NK-92 treated with Interleukin-12 subunit alpha and Interleukin-12 subunit beta, amount 100 ng/mL, for 24 hours (cell line): Measurements from ENCODE around the gene FGR.
A peak's percentile ranks its signal among the peaks of the same experiment; 100 is the strongest.
"Not testable (repeated sequence)": the region's sequence is repeated elsewhere in the genome, so short reads cannot be mapped to it uniquely, and the experiment has no call there.

Experiments used
- DNase-seq: peaks from one replicate; lab custom pipeline; 2025; lab: John Stamatoyannopoulos, UW

The FGR gene

DNA sequence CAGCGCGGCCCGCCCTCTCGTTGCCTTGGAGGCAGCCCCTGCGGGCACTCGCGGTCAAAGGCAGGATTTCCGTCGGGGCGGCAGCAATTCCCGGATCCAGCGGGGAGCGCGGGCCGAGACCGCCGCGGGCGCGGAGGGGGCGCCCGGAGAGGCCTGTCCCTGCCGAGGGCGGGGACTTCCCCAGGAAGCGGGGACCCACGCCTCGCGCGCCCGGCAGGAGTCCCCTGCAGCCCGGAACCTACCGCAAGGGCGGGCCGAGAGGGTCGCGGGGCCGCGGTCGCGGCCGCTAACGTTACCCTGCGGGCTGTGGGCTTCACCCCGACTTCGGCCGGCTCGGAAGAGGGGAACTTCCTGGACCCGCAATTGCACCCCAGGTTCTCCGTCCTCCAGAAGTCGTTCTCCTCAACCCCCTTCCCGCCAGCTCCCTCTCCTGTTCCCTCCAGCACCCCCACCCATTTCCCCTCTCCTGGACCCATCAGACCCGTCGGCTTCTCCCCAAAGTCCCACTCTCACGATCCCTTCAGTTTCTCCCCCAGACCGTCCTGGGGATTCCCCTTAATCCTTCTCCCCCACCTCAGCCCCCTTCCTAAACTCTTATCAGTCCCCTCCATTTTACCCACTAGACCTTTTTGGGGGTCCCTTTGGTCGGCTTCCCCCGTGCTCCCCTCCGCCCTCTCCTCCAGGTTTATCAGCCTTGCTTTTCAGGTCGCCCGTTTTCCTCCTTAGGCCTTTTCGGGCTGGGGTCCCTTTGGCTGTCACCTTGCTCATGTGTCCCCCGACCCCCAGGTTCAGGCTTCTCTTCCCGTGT is 604 bp downstream of the FGR start:
- peak; percentile 49 for DNase-seq

DNA sequence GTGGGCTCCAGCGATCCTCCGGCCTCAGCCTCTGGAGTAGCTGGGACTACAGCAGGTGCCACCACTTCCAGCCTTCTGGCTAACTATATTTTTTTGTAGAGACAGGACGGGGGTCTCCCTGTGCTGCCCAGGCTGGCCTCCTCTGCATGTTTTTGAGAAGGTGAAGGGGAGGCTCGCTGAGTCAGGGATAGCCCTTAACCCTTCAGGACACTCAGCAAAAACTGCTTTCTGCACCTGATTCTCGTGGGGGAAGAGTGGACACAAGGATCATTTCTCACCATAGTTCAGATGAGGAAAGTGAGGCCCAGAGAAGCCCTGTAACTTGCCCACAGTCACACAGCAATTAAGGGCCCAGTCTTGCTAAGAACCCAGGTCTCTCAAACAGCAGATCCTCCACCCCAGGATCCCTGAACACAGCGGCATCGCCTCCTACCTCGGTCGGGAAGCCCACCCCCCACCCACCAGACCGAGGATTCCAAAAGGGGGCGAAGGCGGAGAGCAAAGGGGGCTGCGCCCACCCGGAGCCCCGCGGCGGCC is 1.3 kb downstream of the FGR start:
- no peak for DNase-seq

- DNase-seq = peak; percentile 65
Observed at GRCh38 chr1:27633298-27633610, 1.7 kb downstream of the FGR start.

DNA sequence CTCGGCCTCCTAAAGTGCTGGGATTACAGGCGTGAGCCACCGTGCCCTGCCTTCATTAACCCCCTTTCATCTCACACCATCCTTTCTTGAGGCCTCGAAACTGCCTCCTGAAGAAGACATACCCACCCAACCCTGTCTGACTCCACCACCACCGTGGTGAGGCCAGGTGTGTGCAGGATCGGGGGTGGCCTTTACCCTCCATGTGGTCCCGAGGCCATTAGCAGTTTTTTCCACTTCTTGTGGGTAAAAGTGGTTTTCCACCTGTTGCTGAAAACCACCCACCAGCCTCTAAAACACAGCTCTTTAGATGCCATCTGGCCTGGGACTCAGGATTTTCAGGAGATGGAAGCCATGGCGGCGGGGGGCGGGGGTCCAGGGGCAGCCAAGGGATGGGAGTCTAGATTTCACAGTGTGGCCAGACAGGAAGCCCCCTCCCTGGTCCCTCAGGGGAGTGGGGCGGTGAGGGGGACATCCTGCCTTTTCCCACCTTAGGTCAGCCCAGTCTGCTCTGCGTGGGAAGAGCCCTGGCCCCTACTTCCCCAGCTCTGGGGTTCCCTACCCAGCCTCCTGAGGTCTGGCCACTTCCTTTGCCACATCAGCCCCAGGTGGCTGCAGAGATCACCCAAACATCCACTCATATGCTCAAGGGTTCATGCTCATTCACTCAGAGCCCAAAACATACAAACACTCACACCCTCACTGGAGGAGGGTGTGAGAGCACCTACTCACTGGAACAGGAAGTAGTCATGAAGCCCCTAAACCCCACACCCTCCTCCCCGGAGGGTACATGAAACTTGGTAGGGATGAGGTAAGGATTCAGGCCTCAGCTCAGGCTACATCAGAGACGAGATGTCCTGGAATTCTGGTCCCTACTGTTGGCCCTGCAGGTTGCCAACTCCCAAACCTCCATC is 2.3 kb downstream of the FGR start:
- DNase-seq = peak; percentile 76

GRCh38 chr1:27630859-27631491 is 4.0 kb downstream of the FGR start:
- no peak for DNase-seq

DNA sequence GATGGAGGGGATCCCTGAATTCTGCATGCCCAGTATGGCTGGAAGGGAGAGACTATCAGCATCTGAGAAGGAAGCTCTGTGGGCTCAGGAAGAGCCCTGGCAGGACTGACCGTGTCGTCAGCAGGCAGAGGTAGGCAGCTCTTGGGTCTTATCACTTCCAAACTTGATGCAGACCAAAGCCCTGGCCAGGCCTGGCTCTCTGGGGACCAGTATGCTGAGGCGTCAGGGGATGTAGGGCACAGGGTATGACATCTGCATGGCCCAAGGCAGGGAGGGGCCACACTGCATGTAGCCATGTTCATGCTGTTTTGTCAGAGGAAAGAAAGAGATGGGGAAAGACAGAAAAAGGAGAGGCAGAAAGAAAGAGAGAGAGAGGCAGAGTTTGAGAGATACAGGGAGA is 6.3 kb downstream of the FGR start:
- DNase-seq = no peak

DNA sequence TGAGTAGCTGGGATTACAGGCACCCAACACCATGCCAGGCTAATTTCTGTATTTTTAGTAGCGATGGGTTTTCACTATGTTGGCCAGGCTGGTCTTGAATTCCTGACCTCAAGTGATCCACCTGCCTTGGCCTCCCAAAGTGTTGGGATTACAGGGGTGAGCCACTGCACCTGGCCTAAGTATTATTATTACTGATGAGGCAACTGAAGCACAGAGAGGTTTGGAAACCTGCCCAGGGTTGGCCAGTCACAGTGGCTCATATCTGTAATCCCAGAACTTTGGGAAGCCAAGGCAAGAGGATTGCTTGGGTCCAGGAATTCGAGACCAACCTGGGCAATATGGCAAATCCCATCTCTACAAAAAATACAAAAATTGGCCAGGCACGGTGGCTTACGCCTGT is 7.3 kb downstream of the FGR start:
- not testable (repeated sequence) for DNase-seq

DNA sequence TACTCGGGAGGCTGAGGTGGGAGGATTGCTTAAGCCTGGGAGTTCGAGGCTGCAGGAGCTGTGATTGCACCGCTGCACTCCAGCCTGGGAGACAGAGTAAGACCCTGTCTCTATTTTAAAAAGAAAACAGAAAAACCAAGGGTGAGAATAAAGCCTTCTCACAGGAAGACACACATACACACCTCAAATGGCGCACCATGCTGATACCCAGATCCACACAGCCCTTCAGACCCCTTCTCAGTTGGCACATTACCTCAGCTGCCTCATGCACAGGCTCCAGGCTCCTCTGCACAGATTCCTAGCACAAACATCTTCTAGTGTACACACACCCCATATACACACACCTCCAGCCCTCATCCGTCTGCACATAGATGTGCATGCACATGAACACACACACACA is 7.9 kb downstream of the FGR start:
- DNase-seq = no peak

DNA sequence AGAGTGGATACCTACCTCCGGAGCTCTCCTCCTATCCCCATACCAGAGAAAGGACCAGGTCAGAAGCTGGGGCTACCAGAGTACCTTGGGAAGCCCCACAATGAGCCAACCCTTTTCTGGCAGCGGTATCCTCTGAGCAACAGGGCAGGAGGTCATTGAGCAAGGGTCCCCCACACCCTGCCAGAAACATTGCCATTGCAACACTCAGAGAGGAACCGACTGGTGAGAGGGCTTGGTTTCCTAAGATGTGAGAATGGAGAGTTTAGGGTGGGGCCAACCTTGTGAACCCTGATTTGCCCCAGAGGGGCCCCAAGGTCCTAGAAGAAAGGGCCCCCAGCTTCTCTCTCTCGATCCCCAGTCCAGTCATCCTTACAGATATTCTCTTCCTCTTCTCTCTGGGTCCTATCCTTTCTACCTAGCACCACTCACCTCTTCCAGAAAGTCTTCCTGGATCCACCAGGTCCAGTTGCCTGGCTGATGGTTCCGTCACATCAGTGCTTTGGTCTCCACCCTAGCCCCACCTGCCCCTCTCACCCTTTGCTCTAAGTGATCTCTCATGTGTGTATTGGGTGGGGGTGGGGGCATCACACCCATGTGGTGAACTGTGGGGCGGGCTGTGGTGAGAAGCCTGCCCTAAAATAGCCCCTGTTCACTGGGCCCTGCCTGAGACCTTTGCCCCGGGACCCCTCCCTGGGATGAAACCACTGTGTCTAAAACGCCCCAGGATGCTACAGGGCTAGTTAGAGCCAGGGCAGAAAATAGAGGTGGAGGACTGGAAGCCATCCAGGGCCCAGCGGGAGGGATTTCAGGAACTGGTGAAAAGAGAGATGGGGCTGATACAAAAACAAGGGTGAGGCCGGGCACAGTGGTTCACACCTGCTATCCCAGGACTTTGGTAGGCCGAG is 8.7 kb downstream of the FGR start:
- peak; percentile 92 for DNase-seq

- peak; percentile 75 for DNase-seq
Observed at GRCh38 chr1:27624467-27625178, 10.4 kb downstream of the FGR start.

GRCh38 chr1:27623327-27624212 is 11.4 kb downstream of the FGR start:
- DNase-seq = peak; percentile 48

DNA sequence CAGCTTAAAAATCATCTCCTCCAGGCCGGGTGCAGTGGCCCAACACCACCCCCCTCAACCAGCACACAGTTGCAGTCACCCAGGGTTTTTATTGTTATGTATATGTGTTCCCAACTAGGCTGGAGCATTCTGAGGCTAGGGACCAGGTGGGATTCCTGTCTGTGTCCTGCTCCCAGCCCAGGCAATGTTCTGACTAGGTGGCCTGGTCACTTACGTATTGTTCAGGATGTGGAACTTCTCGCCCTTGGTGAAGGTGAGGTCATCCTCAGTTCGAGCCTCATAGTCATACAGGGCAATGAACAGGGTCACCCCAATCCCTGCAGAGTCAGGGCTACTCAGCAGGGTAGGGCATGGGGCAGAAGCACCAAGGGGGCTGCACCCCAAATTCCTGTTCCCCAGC is 12.2 kb downstream of the FGR start:
- peak; percentile 35 for DNase-seq

DNA sequence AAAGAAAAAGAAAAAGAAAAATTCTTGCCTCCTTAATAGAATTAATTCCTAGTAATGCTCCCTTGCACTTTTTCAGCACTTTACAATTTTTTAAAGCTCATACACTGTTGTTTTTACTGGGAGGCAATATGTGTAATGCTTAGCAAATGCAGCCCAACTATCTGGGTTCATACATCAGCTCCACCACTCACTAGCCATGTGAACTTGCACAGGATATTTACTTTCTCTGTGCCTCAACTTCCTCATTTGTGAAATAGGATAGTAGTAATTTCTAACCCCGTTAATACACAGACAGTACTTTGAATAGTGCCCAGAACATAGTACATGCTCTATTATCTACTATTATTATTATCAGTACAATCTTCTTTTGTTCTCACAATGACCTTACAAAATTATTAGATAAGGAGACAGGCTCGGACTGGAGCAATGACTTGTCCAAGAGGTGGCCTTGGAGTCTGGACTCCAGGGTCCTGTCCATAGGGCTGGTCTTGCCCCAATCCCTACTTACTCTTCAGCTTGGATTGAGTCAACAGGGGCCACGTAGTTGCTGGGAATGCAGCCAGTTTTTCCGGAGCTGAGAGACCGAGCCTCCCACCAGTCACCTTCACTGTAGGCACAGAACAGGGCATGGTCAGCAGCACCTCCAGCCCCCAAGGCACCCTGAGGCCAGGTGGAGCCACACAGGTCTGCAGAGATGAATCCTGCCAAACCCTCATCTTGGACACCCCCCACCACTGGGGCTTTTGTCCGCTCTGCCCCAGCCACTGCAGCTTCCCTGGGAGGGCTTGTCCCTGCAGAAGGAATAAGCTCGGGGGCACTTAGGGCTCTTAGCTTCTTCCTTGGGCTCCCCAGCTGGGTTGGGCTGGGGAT is 13.7 kb downstream of the FGR start:
- DNase-seq = no peak

DNA sequence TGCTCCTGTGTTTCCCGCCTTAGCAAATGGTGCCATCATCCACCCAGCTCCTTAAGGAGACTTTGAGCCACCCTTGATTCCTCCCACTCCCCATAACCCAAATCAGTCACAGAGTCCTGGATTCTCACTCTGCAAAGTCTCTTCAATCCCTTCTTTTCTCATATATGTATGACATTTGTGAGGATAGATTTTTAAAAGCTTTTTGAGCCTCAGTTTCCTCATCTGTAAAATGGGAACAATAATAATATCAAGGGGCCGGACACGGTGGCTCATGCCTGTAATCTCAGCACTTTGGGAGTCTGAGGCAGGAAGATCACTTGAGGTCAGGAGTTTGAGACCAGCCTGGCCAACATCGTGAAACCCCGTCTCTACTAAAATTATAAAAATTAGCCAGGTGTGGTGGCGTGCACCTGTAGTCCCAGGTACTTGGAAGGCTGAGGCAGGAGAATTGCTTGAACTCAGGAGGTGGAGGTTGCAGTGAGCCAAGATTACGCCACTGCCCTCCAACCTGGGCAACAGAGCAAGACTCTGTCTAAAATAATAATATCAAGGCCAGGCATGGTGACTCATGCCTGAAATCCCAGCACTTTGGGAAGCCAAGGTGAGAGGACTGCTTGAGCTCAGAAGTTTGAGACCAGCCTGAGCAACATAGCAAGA is 15.1 kb downstream of the FGR start:
- not testable (repeated sequence) for DNase-seq

GRCh38 chr1:27618341-27619082 is 16.5 kb downstream of the FGR start:
- DNase-seq = peak; percentile 78

- no peak for DNase-seq
Observed at GRCh38 chr1:27617420-27617819, 17.6 kb downstream of the FGR start.

DNA sequence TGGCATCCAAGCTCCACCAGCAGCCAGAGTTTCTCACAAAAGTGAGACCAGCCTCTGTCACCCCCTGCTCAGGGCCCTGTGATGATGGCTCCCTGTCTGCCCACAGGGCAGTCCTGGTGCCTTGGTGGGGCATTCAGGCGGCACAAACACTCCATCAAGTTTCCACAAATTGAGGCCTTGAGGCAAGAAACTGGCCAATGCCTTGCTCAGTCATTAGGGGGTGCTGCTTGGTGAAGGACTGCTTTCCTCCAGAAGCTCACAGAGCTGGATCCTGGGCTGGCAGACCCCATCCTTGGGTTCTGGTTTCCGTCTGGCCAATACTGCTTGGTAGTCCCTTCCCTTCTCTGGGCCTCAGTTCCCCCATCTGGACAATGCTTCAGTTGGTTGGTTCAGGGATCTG is 18.5 kb downstream of the FGR start:
- no peak for DNase-seq
